Measurements from ENCODE around the gene NRDE2.
A peak's percentile ranks its signal among the peaks of the same experiment; 100 is the strongest.
"Not testable (repeated sequence)": the region's sequence is repeated elsewhere in the genome, so short reads cannot be mapped to it uniquely, and the experiment has no call there.

NRDE2 gene

DNA sequence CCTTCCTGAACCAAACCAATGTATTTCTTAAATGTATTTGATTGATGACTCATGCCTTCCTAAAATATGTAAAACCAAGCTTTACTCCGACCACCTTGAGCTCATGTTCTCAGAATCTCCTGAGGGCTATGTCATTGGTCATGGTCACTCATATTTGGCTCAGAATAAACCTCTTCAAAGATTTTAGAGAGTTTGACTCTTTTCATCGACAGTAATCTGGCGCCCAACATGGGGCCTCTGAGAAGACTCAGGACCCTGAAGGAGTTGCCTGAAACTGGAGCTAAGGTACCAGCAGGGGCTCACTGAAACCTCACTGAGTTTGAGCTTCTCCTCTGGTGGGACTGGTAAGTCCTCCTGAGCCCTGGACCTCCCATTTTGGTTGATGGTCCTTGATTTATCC is 92.6 kb downstream of the NRDE2 start:
- Histone ChIP-seq H3K9ac (no peak overlapping the region), H3K4me3 (IDR thresholded peaks at IDR 0.05; ENCODE audit: insufficient read depth, low read depth, low read length) (no peak overlapping the region), H3K4me2 (no peak overlapping the region), H3K4me1 (ENCODE audit: low read depth, poor library complexity, severe bottlenecking) (no peaks in the 10 kb centered on the region), H3K27me3 (ENCODE audit: insufficient read depth, low read depth) (no peaks in the 10 kb centered on the region), H4K20me1 (ENCODE audit: insufficient read depth) (no peaks in the 10 kb centered on the region), H3K27ac (no peak overlapping the region), H2AFZ (ENCODE audit: low read depth) (no peak overlapping the region), H3K79me2 (ENCODE audit: insufficient read depth, low read depth) (no peaks in the 10 kb centered on the region), H3K36me3 (ENCODE audit: insufficient read depth) (no peaks in the 10 kb centered on the region)
- TF ChIP-seq CTCF (conservative IDR thresholded peaks at IDR 0.05; ENCODE audit: low read depth, low read length), result no peak

- H3K4me1 ChIP-seq (ENCODE audit: low read depth, poor library complexity, severe bottlenecking), result no peaks in the 10 kb centered on the region
- no peaks in the 10 kb centered on the region for H3K36me3 ChIP-seq (ENCODE audit: insufficient read depth)
- peak; percentile 90 for TF ChIP-seq CTCF (conservative IDR thresholded peaks at IDR 0.05; ENCODE audit: low read depth, low read length)
- no peak overlapping the region for H3K9ac ChIP-seq
- H3K79me2 ChIP-seq (ENCODE audit: insufficient read depth, low read depth), result no peaks in the 10 kb centered on the region
- peak overlapping the region; percentile 93 for H2AFZ ChIP-seq (ENCODE audit: low read depth)
- no peak overlapping the region for H3K4me3 ChIP-seq (IDR thresholded peaks at IDR 0.05; ENCODE audit: insufficient read depth, low read depth, low read length)
- H3K27ac ChIP-seq, result no peak overlapping the region
- H3K4me2 ChIP-seq, result no peak overlapping the region; the same call in 1 of the 2 replicates
- H3K27me3 ChIP-seq (ENCODE audit: insufficient read depth, low read depth), result no peaks in the 10 kb centered on the region
- no peaks in the 10 kb centered on the region for H4K20me1 ChIP-seq (ENCODE audit: insufficient read depth)
Measured at GRCh38 chr14:90235179-90235976, 96.4 kb downstream of the NRDE2 start.

DNA sequence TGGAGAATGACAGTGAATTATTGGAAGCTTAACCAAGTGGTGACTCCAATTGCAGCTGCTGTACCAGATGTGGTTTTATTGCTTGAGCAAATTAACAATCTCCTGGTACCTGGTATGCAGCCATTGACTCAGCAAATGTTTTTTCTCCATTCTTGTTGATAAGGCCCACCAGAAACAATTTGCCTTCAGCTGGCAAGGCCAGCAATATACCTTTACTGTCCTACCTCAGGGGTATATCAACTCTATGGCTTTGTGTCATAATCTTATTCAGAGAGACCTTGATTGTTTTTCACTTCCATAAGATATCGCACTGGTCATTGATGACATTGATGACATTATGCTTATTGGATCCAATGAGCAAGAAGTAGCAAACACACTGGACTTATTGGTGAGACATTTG is 101.8 kb downstream of the NRDE2 start:
- not testable (repeated sequence) for H2AFZ ChIP-seq (ENCODE audit: low read depth); H3K9ac ChIP-seq; H4K20me1 ChIP-seq (ENCODE audit: insufficient read depth); H3K36me3 ChIP-seq (ENCODE audit: insufficient read depth); H3K4me3 ChIP-seq (IDR thresholded peaks at IDR 0.05; ENCODE audit: insufficient read depth, low read depth, low read length); H3K27me3 ChIP-seq (ENCODE audit: insufficient read depth, low read depth); H3K79me2 ChIP-seq (ENCODE audit: insufficient read depth, low read depth); H3K27ac ChIP-seq; H3K4me1 ChIP-seq (ENCODE audit: low read depth, poor library complexity, severe bottlenecking); H3K4me2 ChIP-seq

DNA sequence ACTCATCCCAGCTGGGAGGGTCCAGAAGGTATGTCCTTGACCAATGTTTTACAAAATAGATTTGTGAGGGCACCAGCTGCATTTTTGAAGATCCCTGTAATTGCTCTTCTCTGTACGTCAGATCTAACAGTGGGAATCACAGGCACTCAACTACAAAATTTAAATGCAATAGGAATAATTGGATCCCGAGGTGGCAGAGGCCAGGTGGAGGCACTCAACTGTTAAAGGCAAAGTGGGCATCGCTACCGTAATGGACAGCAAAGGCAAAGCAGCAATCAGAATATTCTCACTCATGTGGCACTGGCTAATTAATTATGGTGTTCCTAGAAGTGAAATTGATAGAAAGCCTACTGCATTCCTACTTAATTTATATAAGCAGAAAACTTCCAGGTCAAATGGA is 103.3 kb downstream of the NRDE2 start:
- Histone ChIP-seq H3K27ac (no peak overlapping the region), H3K27me3 (ENCODE audit: insufficient read depth, low read depth) (no peaks in the 10 kb centered on the region), H2AFZ (ENCODE audit: low read depth) (no peak overlapping the region), H3K9ac (no peak overlapping the region), H4K20me1 (ENCODE audit: insufficient read depth) (no peaks in the 10 kb centered on the region), H3K4me3 (IDR thresholded peaks at IDR 0.05; ENCODE audit: insufficient read depth, low read depth, low read length) (no peak overlapping the region), H3K36me3 (ENCODE audit: insufficient read depth) (no peaks in the 10 kb centered on the region), H3K4me1 (ENCODE audit: low read depth, poor library complexity, severe bottlenecking) (no peaks in the 10 kb centered on the region), H3K4me2 (no peak overlapping the region), H3K79me2 (ENCODE audit: insufficient read depth, low read depth) (no peaks in the 10 kb centered on the region)
- TF ChIP-seq CTCF (conservative IDR thresholded peaks at IDR 0.05; ENCODE audit: low read depth, low read length), result no peak

All from KMS-11 (cell line).